Uterus (tissue), 4 donors: ENCODE results near the gene OBSCN. TPM values are rescaled to one million over a fixed set of nuclear protein-coding genes. Genes with fewer than 3 reads are reported as not detected.

ENCODE experiments used
- DNase-seq, 2 donors: peaks; one replicate each; pipeline ENCODE4 v3.0.0-alpha.2; 2019 to 2020
- H3K27ac ChIP-seq, 2 donors: fragments of 200-600 bp; sonication (generic); 1 replicate in 1 of 2; 2 replicates in 1 of 2; pipeline ENCODE4 v1.5.1; 2016 to 2018
- H3K27me3 ChIP-seq, 2 donors: fragments of 200-600 bp; sonication (generic); one replicate each; pipeline ENCODE4 v1.5.1; 2018 to 2019; ENCODE audit warnings: control low read depth in 1 of 2
- H3K36me3 ChIP-seq, 2 donors: fragments of 200-600 bp; sonication (generic); one replicate each; pipeline ENCODE4 v1.5.1; 2019; ENCODE audit warnings: control low read depth in 1 of 2
- H3K4me1 ChIP-seq, 2 donors: fragments of 200-600 bp; sonication (generic); one replicate each; pipeline ENCODE4 v1.5.1; 2018 to 2019; ENCODE audit warnings: control low read depth in 1 of 2
- H3K4me3 ChIP-seq, 2 donors: fragments of 200-600 bp; sonication (generic); 1 replicate in 1 of 2; 2 replicates in 1 of 2; pipeline ENCODE4 v1.5.1; 2018 to 2019; ENCODE audit warnings: mild to moderate bottlenecking in 1 of 2
- H3K9me3 ChIP-seq, 2 donors: fragments of 200-600 bp; sonication (generic); one replicate each; pipeline ENCODE4 v1.5.1; 2019; ENCODE audit warnings: control low read depth in 1 of 2
- POLR2A ChIP-seq, 2 donors: fragments of 450-650 bp; IDR thresholded peaks; one replicate each; pipeline ENCODE4 v1.6.1; 2016; ENCODE audit warnings: antibody characterized with exemption in 2 of 2, mild to moderate bottlenecking in 1 of 2, moderate library complexity in 1 of 2
- intact Hi-C: fragments of 100-400 bp; cut with DNase I; formaldehyde crosslinking; loops from one replicate; pipeline ENCODE4 v1.15.1; 2023; ENCODE audit warnings: low total_unique reads
- total RNA-seq, 4 donors: library from RNA; depleted of rRNA in 3 of 4; stranded (reverse); fragments of >200 nt in 3 of 4; gene quantifications; one replicate each; pipeline versions ENCODE4 v1.1.0 to v1.2.4, GENCODE V29; 2014 to 2023
- TF ChIP-seq, protein P1 (sequence below), 4 experiments: fragments of 200-600 bp in 2 of 4; fragments of 450-650 bp in 2 of 4; sonication (generic) in 2 of 4; IDR thresholded peaks; one replicate each; pipeline ENCODE4 v1.5.1; 2016 to 2019; ENCODE audit warnings: antibody characterized with exemption in 4 of 4, mild to moderate bottlenecking in 2 of 4, moderate library complexity in 1 of 4
- donor health status: DM: yes; HTN: yes; CAD: no.

Gene OBSCN
- total RNA-seq, 4 donors from 2014 or later: 5.9 to 53.2 (median 22.4) TPM

DNA sequence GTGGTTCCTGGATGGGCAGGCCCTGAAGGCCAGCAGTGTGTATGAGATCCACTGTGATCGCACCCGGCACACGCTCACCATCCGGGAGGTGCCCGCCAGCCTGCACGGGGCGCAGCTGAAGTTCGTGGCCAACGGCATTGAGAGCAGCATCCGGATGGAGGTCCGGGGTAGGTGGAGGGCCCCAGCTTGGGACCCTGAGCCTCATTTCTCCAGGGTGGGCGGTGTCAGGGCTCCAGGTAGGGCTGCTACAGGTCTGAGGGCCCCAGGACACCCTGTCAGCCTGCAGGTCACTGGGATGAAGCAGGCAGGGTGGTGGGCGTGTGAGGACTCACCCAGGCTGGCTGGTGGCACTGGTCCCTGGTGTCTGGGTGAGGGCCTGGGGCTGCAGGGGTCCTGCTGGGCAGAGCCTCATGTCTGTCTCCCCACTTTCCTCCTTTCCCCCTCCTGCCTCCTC is 7.8 kb downstream of the OBSCN start:
- Histone ChIP-seq H3K27ac (no peak overlapping the region), H3K36me3 (no peaks in the 10 kb centered on the region), H3K9me3 (no peaks in the 10 kb centered on the region), H3K4me1 (no peaks in the 10 kb centered on the region), H3K27me3 (no peaks in the 10 kb centered on the region), H3K4me3 (no peak overlapping the region)
- intact Hi-C loops: no loop called here
- no peak for DNase-seq
- TF ChIP-seq POLR2A (IDR thresholded peaks at IDR 0.05): no peak
- TF ChIP-seq, protein P1, sequence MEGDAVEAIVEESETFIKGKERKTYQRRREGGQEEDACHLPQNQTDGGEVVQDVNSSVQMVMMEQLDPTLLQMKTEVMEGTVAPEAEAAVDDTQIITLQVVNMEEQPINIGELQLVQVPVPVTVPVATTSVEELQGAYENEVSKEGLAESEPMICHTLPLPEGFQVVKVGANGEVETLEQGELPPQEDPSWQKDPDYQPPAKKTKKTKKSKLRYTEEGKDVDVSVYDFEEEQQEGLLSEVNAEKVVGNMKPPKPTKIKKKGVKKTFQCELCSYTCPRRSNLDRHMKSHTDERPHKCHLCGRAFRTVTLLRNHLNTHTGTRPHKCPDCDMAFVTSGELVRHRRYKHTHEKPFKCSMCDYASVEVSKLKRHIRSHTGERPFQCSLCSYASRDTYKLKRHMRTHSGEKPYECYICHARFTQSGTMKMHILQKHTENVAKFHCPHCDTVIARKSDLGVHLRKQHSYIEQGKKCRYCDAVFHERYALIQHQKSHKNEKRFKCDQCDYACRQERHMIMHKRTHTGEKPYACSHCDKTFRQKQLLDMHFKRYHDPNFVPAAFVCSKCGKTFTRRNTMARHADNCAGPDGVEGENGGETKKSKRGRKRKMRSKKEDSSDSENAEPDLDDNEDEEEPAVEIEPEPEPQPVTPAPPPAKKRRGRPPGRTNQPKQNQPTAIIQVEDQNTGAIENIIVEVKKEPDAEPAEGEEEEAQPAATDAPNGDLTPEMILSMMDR (IDR thresholded peaks at IDR 0.05): no peak

DNA sequence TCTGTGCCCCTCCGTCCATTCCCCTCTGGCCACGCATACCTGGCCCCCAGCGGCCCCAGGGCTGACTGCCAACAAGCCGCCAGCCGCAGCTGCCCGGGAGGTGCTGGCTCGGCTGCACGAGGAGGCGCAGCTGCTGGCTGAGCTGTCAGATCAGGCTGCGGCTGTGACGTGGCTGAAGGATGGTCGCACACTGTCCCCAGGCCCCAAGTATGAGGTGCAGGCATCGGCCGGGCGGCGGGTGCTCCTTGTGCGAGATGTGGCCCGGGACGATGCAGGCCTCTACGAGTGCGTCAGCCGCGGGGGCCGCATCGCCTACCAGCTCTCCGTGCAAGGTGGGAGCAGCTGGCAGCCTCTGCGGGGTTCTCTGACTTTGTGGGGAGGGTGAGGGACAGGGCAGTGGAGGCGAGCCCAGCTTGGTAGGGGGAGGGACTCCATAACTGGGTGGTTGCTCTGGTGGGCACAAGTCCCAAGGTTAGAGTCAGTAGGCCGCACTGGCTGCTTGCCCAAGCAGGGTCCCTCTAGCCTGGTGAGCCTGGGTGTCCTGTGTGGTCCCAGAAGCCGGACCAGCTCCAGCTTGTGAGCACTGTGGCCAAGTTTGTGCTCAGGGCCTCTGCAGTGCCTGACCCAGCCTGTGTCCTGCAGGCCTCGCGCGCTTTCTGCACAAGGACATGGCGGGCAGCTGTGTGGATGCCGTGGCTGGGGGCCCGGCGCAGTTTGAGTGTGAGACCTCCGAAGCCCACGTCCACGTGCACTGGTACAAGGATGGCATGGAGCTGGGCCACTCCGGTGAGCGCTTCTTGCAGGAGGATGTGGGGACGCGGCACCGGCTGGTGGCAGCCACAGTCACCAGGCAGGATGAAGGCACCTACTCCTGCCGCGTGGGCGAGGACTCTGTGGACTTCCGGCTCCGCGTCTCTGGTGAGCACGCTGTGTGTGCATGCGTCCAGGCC is 8.8 kb downstream of the OBSCN start:
- no peak for DNase-seq
- Histone ChIP-seq H3K27me3 (no peaks in the 10 kb centered on the region), H3K4me3 (no peak overlapping the region), H3K36me3 (no peaks in the 10 kb centered on the region), H3K27ac (no peak overlapping the region), H3K9me3 (no peaks in the 10 kb centered on the region), H3K4me1 (no peaks in the 10 kb centered on the region)
- intact Hi-C loops: no loop called here
- TF ChIP-seq POLR2A (IDR thresholded peaks at IDR 0.05): no peak
- TF ChIP-seq, protein P1 (IDR thresholded peaks at IDR 0.05): no peak

DNA sequence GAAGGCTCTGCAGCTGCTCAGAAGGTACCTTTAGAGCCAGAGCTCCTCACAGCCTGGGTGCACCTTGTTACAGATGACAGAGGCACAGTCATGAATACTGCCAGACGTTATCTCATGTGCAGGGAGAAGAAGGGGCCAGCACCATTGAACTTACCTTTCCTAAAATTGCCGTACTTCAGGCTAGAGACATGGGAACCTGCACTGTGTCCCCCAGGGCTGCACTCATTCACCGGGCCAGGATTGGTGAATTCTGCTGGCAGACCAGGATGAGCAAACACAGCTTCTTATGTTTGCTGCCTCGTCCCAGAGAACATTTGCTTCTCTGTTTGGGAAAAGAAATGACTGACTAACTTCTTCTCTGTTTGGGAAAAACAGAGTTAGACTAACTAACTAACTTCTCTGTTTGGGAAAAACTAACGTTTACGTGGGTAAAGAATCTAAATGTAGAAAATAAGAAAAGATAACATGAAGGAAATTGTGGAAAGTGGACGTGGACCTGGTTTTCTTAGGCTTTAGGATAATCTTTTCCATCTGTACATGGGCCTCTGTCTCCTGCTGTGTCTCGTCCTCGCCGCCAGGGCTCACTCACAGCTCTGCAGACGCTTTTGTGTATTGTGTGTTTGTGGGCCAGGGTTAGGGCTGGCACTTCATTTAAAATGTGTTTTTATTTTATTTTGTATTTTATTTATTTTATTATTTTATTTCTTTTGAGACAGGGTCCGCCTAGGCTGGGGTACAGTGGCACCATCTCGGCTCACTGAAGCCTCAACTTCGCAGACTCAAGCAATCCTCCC is 9.9 kb downstream of the OBSCN start:
- H3K9me3 ChIP-seq: no peaks in the 10 kb centered on the region
- DNase-seq: no peak
- intact Hi-C loops: no loop called here
- no peak overlapping the region for H3K27ac ChIP-seq
- no peak for TF ChIP-seq POLR2A (IDR thresholded peaks at IDR 0.05)
- TF ChIP-seq, protein P1 (IDR thresholded peaks at IDR 0.05): no peak
- H3K36me3 ChIP-seq: no peaks in the 10 kb centered on the region
- no peaks in the 10 kb centered on the region for H3K4me1 ChIP-seq
- no peaks in the 10 kb centered on the region for H3K27me3 ChIP-seq
- H3K4me3 ChIP-seq: no peak overlapping the region

DNA sequence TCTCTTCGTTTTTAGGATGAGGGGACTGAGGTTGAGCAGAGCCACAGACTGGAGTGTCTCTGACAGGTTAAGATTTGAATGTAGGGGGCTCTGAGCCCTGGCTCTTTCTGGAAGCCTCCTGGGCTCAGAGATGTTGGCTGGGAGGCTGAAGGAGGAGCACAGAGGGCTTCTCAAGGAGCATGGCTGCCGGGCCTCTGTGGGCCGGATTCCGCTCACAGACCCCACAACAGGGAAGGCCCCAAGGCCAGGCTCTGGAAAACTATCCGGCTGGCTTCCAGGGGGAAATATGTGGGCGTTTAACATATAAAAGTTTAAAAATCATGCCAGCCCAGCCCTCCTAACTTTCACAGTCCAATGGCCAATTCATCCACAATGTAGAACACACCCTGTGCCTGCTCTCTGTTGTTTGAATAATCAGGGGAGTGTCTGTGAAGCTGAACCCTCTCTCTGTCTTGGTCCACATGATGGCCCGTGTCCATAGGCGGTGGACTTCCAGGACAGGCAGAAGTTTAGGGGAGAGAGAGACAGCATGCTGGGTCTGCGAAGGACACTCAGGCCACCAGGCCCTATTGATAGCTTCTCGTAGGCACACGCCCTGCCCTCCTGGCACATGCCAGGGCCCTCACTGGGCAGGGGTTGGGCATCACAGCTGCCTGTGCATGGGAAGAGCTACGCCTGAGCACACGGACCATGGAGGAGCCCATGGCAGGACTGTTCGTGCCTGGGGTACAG is 10.8 kb downstream of the OBSCN start:
- Histone ChIP-seq H3K27ac (no peak overlapping the region), H3K4me3 (no peak overlapping the region), H3K9me3 (no peaks in the 10 kb centered on the region), H3K27me3 (no peaks in the 10 kb centered on the region), H3K36me3 (no peaks in the 10 kb centered on the region), H3K4me1 (no peaks in the 10 kb centered on the region)
- intact Hi-C loops: no loop called here
- no peak for DNase-seq
- TF ChIP-seq, protein P1 (IDR thresholded peaks at IDR 0.05): no peak
- no peak for TF ChIP-seq POLR2A (IDR thresholded peaks at IDR 0.05)
